ENCODE measurements around the gene LIM2. TPM values are rescaled to one million over a fixed set of nuclear protein-coding genes. Genes with fewer than 3 reads are reported as not detected.

Gene LIM2
- polyA plus RNA-seq, 2 of the 4 experiments (the other 2 are of a cell fraction): not detected

DNA sequence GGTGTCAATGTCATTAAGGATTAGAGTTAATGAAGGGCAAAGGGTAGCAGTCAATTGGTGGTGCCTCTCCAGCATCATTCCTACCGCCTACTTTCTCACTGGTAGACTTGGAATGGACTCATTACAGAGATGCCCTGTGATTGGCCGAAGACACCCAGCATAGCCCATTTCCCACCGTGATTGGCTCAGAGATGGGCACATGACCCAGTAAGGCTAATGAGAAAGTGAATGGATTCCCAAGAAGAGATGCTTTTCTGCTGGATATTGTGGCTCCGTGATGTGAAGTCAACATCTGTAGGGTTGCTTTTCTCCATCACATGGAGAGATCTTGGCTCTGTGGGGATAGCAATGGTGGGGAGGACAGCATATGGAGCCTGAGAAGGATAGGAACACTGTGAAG lies 57.4 kb downstream of the LIM2 start:
- FAIRE-seq (no peak), ATAC-seq (no peak), DNase-seq (ENCODE audit: low read depth in 1 of 2, low spot score in 1 of 2) (no peak)
- Histone ChIP-seq H3K9me3 (peaks cover 4% of the 10 kb centered on the region; the same call in 1 of the 3 replicates), H3K4me3 (no peak overlapping the region), H3K4me2 (no peak overlapping the region), H3K4me1 (peaks cover 14% of the 10 kb centered on the region; the same call in 2 of the 3 replicates), H3K27ac (no peak overlapping the region)
- TF ChIP-seq, protein P1, sequence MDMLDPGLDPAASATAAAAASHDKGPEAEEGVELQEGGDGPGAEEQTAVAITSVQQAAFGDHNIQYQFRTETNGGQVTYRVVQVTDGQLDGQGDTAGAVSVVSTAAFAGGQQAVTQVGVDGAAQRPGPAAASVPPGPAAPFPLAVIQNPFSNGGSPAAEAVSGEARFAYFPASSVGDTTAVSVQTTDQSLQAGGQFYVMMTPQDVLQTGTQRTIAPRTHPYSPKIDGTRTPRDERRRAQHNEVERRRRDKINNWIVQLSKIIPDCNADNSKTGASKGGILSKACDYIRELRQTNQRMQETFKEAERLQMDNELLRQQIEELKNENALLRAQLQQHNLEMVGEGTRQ (IDR thresholded peaks at IDR 0.05): 0 out of 2 replicates have a peak, but pooled peaks have one; percentile 26
- TF ChIP-seq CHD4 (IDR thresholded peaks at IDR 0.05; ENCODE audit: borderline replicate concordance): no peak
- ChIA-PET POLR2A (no interaction called here), CTCF (interaction anchor here (0.6 to 1.3 kb wide), 4 partner anchors 8 to 91 kb away, joined by 3 to 4 read pairs (median 3); no protein-coding TSS in a partner anchor)
- WGBS (ENCODE audit: missing lambda C conversion rate): 79% methylated on average over 4 of the region's 4 CpGs

Other genes starting within 250 kb of the LIM2 start
- gene SIGLEC7, start 245.7 kb downstream of the LIM2 start, polyA plus RNA-seq (2011; rRNA removed): not detected in 2 replicates
- not detected in 3 replicates for gene SIGLEC7, start 245.7 kb downstream of the LIM2 start, polyA plus RNA-seq (2017; fragmentation: RNase III; extraction: RNeasy Plus Mini Kit Qiagen cat#74134 plus additional on column Dnase treatment)
- 0.10 and 0.40 TPM in 2 replicates for gene CD33, start 162.9 kb downstream of the LIM2 start, polyA plus RNA-seq (2011; rRNA removed)
- gene CD33, start 162.9 kb downstream of the LIM2 start, polyA plus RNA-seq (2017; fragmentation: RNase III; extraction: RNeasy Plus Mini Kit Qiagen cat#74134 plus additional on column Dnase treatment): 0.13 TPM in 1 of 3 replicates, not detected in the others
- gene SIGLECL1, start 136.9 kb downstream of the LIM2 start, polyA plus RNA-seq (2011; rRNA removed): not detected in 2 replicates
- gene SIGLECL1, start 136.9 kb downstream of the LIM2 start, polyA plus RNA-seq (2017; fragmentation: RNase III; extraction: RNeasy Plus Mini Kit Qiagen cat#74134 plus additional on column Dnase treatment): not detected in 3 replicates
- gene IGLON5, start 76.3 kb downstream of the LIM2 start, polyA plus RNA-seq (2011; rRNA removed): 0.04 and 0.08 TPM in 2 replicates
- gene IGLON5, start 76.3 kb downstream of the LIM2 start, polyA plus RNA-seq (2017; fragmentation: RNase III; extraction: RNeasy Plus Mini Kit Qiagen cat#74134 plus additional on column Dnase treatment): 0.05 to 0.06 TPM in 2 of 3 replicates, not detected in the other
- 8.6 and 9.2 TPM in 2 replicates for gene VSIG10L, start 45.8 kb downstream of the LIM2 start, polyA plus RNA-seq (2011; rRNA removed)
- 5.7 to 6.8 TPM (median 6.7 TPM) in 3 replicates for gene VSIG10L, start 45.8 kb downstream of the LIM2 start, polyA plus RNA-seq (2017; fragmentation: RNase III; extraction: RNeasy Plus Mini Kit Qiagen cat#74134 plus additional on column Dnase treatment)
- 112 and 149 TPM in 2 replicates for gene ETFB, start 21.6 kb downstream of the LIM2 start, polyA plus RNA-seq (2011; rRNA removed)
- 262 to 270 TPM (median 267 TPM) in 3 replicates for gene ETFB, start 21.6 kb downstream of the LIM2 start, polyA plus RNA-seq (2017; fragmentation: RNase III; extraction: RNeasy Plus Mini Kit Qiagen cat#74134 plus additional on column Dnase treatment)
- gene CLDND2, start 19.0 kb downstream of the LIM2 start, polyA plus RNA-seq (2011; rRNA removed): 1.1 and 1.7 TPM in 2 replicates
- gene CLDND2, start 19.0 kb downstream of the LIM2 start, polyA plus RNA-seq (2017; fragmentation: RNase III; extraction: RNeasy Plus Mini Kit Qiagen cat#74134 plus additional on column Dnase treatment): 1.7 to 3.0 TPM (median 2.8 TPM) in 3 replicates
- not detected in 2 replicates for gene NKG7, start 15.3 kb downstream of the LIM2 start, polyA plus RNA-seq (2011; rRNA removed)
- not detected in 3 replicates for gene NKG7, start 15.3 kb downstream of the LIM2 start, polyA plus RNA-seq (2017; fragmentation: RNase III; extraction: RNeasy Plus Mini Kit Qiagen cat#74134 plus additional on column Dnase treatment)
- gene C19orf84, start 2.6 kb upstream of the LIM2 start, polyA plus RNA-seq (2011; rRNA removed): not detected in 2 replicates
- not detected in 3 replicates for gene C19orf84, start 2.6 kb upstream of the LIM2 start, polyA plus RNA-seq (2017; fragmentation: RNase III; extraction: RNeasy Plus Mini Kit Qiagen cat#74134 plus additional on column Dnase treatment)
- gene SIGLEC10, start 29.7 kb upstream of the LIM2 start, polyA plus RNA-seq (2011; rRNA removed): not detected in 2 replicates
- gene SIGLEC10, start 29.7 kb upstream of the LIM2 start, polyA plus RNA-seq (2017; fragmentation: RNase III; extraction: RNeasy Plus Mini Kit Qiagen cat#74134 plus additional on column Dnase treatment): not detected in 3 replicates
- gene SIGLEC8, start 70.5 kb upstream of the LIM2 start, polyA plus RNA-seq (2011; rRNA removed): not detected in 2 replicates
- not detected in 3 replicates for gene SIGLEC8, start 70.5 kb upstream of the LIM2 start, polyA plus RNA-seq (2017; fragmentation: RNase III; extraction: RNeasy Plus Mini Kit Qiagen cat#74134 plus additional on column Dnase treatment)
- not detected in 2 replicates for gene CEACAM18, start 90.6 kb upstream of the LIM2 start, polyA plus RNA-seq (2011; rRNA removed)
- gene CEACAM18, start 90.6 kb upstream of the LIM2 start, polyA plus RNA-seq (2017; fragmentation: RNase III; extraction: RNeasy Plus Mini Kit Qiagen cat#74134 plus additional on column Dnase treatment): not detected in 3 replicates
- gene SIGLEC12, start 113.8 kb upstream of the LIM2 start, polyA plus RNA-seq (2011; rRNA removed): not detected in 2 replicates
- gene SIGLEC12, start 113.8 kb upstream of the LIM2 start, polyA plus RNA-seq (2017; fragmentation: RNase III; extraction: RNeasy Plus Mini Kit Qiagen cat#74134 plus additional on column Dnase treatment): not detected in 3 replicates
- gene SIGLEC6, start 143.7 kb upstream of the LIM2 start, polyA plus RNA-seq (2011; rRNA removed): not detected in 2 replicates
- gene SIGLEC6, start 143.7 kb upstream of the LIM2 start, polyA plus RNA-seq (2017; fragmentation: RNase III; extraction: RNeasy Plus Mini Kit Qiagen cat#74134 plus additional on column Dnase treatment): not detected in 3 replicates
- 6.4 and 7.5 TPM in 2 replicates for gene ZNF175, start 183.3 kb upstream of the LIM2 start, polyA plus RNA-seq (2011; rRNA removed)
- 2.9 to 3.8 TPM (median 3.3 TPM) in 3 replicates for gene ZNF175, start 183.3 kb upstream of the LIM2 start, polyA plus RNA-seq (2017; fragmentation: RNase III; extraction: RNeasy Plus Mini Kit Qiagen cat#74134 plus additional on column Dnase treatment)
- gene SIGLEC5, start 242.4 kb upstream of the LIM2 start, polyA plus RNA-seq (2011; rRNA removed): not detected in 2 replicates
- not detected in 3 replicates for gene SIGLEC5, start 242.4 kb upstream of the LIM2 start, polyA plus RNA-seq (2017; fragmentation: RNase III; extraction: RNeasy Plus Mini Kit Qiagen cat#74134 plus additional on column Dnase treatment)

Data from A549 (cell line).